Right atrium auricular region (tissue), 2 donors: ENCODE measurements around the gene TRAM2. TPM values are rescaled to one million over a fixed set of nuclear protein-coding genes. Genes with fewer than 3 reads are reported as not detected.

Experiments
- DNase-seq: peaks from one replicate; pipeline ENCODE4 v3.0.0-alpha.2; 2019; ENCODE audit warnings: low spot score
- H3K27ac ChIP-seq, 2 donors: fragments of 200-600 bp; sonication (generic); 1 replicate in 1 of 2; 2 replicates in 1 of 2; pipeline ENCODE4 v1.5.1; 2016 to 2019
- H3K27me3 ChIP-seq, 2 donors: fragments of 200-600 bp; sonication (generic); one replicate each; pipeline versions ENCODE4 v1.5.1 to v1.6.0; 2017 to 2019
- H3K36me3 ChIP-seq: fragments of 200-600 bp; sonication (generic); one replicate; pipeline ENCODE4 v1.5.1; 2016
- H3K4me1 ChIP-seq, 2 donors: fragments of 200-600 bp; sonication (generic); one replicate each; pipeline versions ENCODE4 v1.5.1 to v1.6.0; 2017 to 2019
- H3K4me3 ChIP-seq, 2 donors: fragments of 200-600 bp; sonication (generic); 1 replicate in 1 of 2; 2 replicates in 1 of 2; pipeline ENCODE4 v1.5.1; 2017 to 2019; ENCODE audit warnings: mild to moderate bottlenecking in 1 of 2, moderate library complexity in 1 of 2
- H3K9me3 ChIP-seq, 2 donors: fragments of 200-600 bp; sonication (generic); one replicate each; pipeline ENCODE4 v1.5.1; 2019
- CTCF ChIP-seq, 2 donors: fragments of 200-600 bp; sonication (generic); IDR thresholded peaks; one replicate each; pipeline ENCODE4 v1.5.1; 2019; ENCODE audit warnings: antibody characterized with exemption in 2 of 2
- total RNA-seq, 2 donors: library from RNA; depleted of rRNA; stranded (reverse); fragments of >200 nt; gene quantifications; one replicate each; pipeline ENCODE4 v1.1.0, GENCODE V29; 2016

Gene TRAM2
- total RNA-seq, 2 donors from 2014 or later = 10.3 to 15.9 TPM

- TF ChIP-seq CTCF (IDR thresholded peaks at IDR 0.05) = no peak
- H3K9me3 ChIP-seq = no peaks in the 10 kb centered on the region
- no peak for DNase-seq
- H3K27ac ChIP-seq = no peak overlapping the region
- H3K4me1 ChIP-seq = peaks cover 0 to 89% of the 10 kb centered on the region in 2 donors
- no peak overlapping the region for H3K4me3 ChIP-seq
- H3K36me3 ChIP-seq = no peaks in the 10 kb centered on the region
- H3K27me3 ChIP-seq = no peaks in the 10 kb centered on the region
These were observed 27.4 kb downstream of the TRAM2 start for GRCh38 chr6:52549428-52549827.

GRCh38 chr6:52548999-52549398 is 27.9 kb downstream of the TRAM2 start:
- no peaks in the 10 kb centered on the region for H3K36me3 ChIP-seq
- H3K4me1 ChIP-seq = peaks cover 0 to 94% of the 10 kb centered on the region in 2 donors
- no peak for DNase-seq
- no peak overlapping the region for H3K4me3 ChIP-seq
- no peak overlapping the region for H3K27ac ChIP-seq
- H3K9me3 ChIP-seq = no peaks in the 10 kb centered on the region
- no peak for TF ChIP-seq CTCF (IDR thresholded peaks at IDR 0.05)
- no peaks in the 10 kb centered on the region for H3K27me3 ChIP-seq

GRCh38 chr6:52548353-52548713 is 28.5 kb downstream of the TRAM2 start:
- Histone ChIP-seq H3K27ac (no peak overlapping the region), H3K27me3 (no peaks in the 10 kb centered on the region), H3K36me3 (no peaks in the 10 kb centered on the region), H3K4me3 (no peak overlapping the region), H3K9me3 (no peaks in the 10 kb centered on the region), H3K4me1 (peaks cover 0 to 97% of the 10 kb centered on the region in 2 donors)
- TF ChIP-seq CTCF (IDR thresholded peaks at IDR 0.05) = no peak
- no peak for DNase-seq

GRCh38 chr6:52547647-52548352 is 29.1 kb downstream of the TRAM2 start:
- H3K9me3 ChIP-seq = no peaks in the 10 kb centered on the region
- no peak overlapping the region for H3K4me3 ChIP-seq
- H3K36me3 ChIP-seq = no peaks in the 10 kb centered on the region
- no peaks in the 10 kb centered on the region for H3K27me3 ChIP-seq
- H3K4me1 ChIP-seq = peaks cover 0 to 97% of the 10 kb centered on the region in 2 donors
- H3K27ac ChIP-seq = no peak overlapping the region
- TF ChIP-seq CTCF (IDR thresholded peaks at IDR 0.05) = no peak
- DNase-seq = no peak

GRCh38 chr6:52546678-52547077 is 30.2 kb downstream of the TRAM2 start:
- Histone ChIP-seq H3K27me3 (no peaks in the 10 kb centered on the region), H3K4me3 (no peak overlapping the region), H3K9me3 (no peaks in the 10 kb centered on the region), H3K36me3 (no peaks in the 10 kb centered on the region), H3K4me1 (peaks cover 0 to 94% of the 10 kb centered on the region in 2 donors), H3K27ac (no peak overlapping the region)
- no peak for DNase-seq
- no peak for TF ChIP-seq CTCF (IDR thresholded peaks at IDR 0.05)

GRCh38 chr6:52546192-52546591 is 30.7 kb downstream of the TRAM2 start:
- no peak for TF ChIP-seq CTCF (IDR thresholded peaks at IDR 0.05)
- DNase-seq = no peak
- Histone ChIP-seq H3K9me3 (no peaks in the 10 kb centered on the region), H3K27ac (no peak overlapping the region), H3K4me3 (no peak overlapping the region), H3K4me1 (peaks cover 0 to 94% of the 10 kb centered on the region in 2 donors), H3K27me3 (no peaks in the 10 kb centered on the region), H3K36me3 (no peaks in the 10 kb centered on the region)
